ENCODE data around the gene ZNF215.

DNA sequence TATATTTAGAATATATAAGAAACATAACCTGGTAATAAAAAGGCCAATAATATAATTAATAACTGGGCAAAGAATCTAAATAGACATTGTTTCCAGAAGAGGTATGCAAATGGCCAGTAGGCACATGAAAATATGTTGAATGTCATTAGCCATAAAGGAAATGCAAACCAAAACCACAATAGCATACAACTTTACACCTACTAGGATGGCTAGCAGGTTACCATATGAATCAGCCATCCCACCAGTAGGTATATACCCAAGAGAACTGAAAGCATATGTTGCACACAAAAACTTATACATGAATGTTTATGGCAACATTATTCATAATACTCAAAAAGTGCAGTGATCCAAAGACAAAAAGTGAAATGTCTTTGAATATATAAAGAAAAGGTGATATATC is 31.2 kb upstream of the ZNF215 start:
- TF ChIP-seq, protein P1, sequence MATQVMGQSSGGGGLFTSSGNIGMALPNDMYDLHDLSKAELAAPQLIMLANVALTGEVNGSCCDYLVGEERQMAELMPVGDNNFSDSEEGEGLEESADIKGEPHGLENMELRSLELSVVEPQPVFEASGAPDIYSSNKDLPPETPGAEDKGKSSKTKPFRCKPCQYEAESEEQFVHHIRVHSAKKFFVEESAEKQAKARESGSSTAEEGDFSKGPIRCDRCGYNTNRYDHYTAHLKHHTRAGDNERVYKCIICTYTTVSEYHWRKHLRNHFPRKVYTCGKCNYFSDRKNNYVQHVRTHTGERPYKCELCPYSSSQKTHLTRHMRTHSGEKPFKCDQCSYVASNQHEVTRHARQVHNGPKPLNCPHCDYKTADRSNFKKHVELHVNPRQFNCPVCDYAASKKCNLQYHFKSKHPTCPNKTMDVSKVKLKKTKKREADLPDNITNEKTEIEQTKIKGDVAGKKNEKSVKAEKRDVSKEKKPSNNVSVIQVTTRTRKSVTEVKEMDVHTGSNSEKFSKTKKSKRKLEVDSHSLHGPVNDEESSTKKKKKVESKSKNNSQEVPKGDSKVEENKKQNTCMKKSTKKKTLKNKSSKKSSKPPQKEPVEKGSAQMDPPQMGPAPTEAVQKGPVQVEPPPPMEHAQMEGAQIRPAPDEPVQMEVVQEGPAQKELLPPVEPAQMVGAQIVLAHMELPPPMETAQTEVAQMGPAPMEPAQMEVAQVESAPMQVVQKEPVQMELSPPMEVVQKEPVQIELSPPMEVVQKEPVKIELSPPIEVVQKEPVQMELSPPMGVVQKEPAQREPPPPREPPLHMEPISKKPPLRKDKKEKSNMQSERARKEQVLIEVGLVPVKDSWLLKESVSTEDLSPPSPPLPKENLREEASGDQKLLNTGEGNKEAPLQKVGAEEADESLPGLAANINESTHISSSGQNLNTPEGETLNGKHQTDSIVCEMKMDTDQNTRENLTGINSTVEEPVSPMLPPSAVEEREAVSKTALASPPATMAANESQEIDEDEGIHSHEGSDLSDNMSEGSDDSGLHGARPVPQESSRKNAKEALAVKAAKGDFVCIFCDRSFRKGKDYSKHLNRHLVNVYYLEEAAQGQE (IDR thresholded peaks at IDR 0.05; ENCODE audit: borderline replicate concordance), result no peak
- TF ChIP-seq, protein P2, sequence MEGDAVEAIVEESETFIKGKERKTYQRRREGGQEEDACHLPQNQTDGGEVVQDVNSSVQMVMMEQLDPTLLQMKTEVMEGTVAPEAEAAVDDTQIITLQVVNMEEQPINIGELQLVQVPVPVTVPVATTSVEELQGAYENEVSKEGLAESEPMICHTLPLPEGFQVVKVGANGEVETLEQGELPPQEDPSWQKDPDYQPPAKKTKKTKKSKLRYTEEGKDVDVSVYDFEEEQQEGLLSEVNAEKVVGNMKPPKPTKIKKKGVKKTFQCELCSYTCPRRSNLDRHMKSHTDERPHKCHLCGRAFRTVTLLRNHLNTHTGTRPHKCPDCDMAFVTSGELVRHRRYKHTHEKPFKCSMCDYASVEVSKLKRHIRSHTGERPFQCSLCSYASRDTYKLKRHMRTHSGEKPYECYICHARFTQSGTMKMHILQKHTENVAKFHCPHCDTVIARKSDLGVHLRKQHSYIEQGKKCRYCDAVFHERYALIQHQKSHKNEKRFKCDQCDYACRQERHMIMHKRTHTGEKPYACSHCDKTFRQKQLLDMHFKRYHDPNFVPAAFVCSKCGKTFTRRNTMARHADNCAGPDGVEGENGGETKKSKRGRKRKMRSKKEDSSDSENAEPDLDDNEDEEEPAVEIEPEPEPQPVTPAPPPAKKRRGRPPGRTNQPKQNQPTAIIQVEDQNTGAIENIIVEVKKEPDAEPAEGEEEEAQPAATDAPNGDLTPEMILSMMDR (IDR thresholded peaks at IDR 0.05; ENCODE audit: poor library complexity, severe bottlenecking), result no peak
- TF ChIP-seq TAF1 (IDR thresholded peaks at IDR 0.05; ENCODE audit: low read depth), result no peak
- no peak for TF ChIP-seq POLR2AphosphoS5 (IDR thresholded peaks at IDR 0.05)
- no peak for TF ChIP-seq EP300 (conservative IDR thresholded peaks at IDR 0.05; ENCODE audit: poor library complexity, severe bottlenecking)
- TF ChIP-seq SMC3 (conservative IDR thresholded peaks at IDR 0.05; ENCODE audit: poor library complexity), result no peak
- no peak for TF ChIP-seq EZH2 (IDR thresholded peaks at IDR 0.05; ENCODE audit: borderline replicate concordance, insufficient read depth, low read length, poor library complexity, severe bottlenecking)
- no peak for TF ChIP-seq RAD21 (conservative IDR thresholded peaks at IDR 0.05)
- no peak for TF ChIP-seq MXI1 (conservative IDR thresholded peaks at IDR 0.05; ENCODE audit: poor library complexity, severe bottlenecking)
